Mucosa of gallbladder (tissue), 1 donor: Measurements from ENCODE around the gene NUFIP2. TPM values are rescaled to one million over a fixed set of nuclear protein-coding genes. Genes with fewer than 3 reads are reported as not detected.
"Not testable (repeated sequence)": the region's sequence is repeated elsewhere in the genome, so short reads cannot be mapped to it uniquely, and the experiment has no call there.

Source experiments
- DNase-seq: peaks from one replicate; pipeline ENCODE4 v3.0.0-alpha.2; 2020; ENCODE audit warnings: low spot score
- total RNA-seq: library from RNA; stranded (reverse); gene quantifications from one replicate; pipeline ENCODE4 v1.2.1, GENCODE V29; 2021
- donor health status: DM: no; HTN: no; CAD: no.

Gene NUFIP2
- total RNA-seq, 1 donor from 2014 or later: 39.9 TPM

DNA sequence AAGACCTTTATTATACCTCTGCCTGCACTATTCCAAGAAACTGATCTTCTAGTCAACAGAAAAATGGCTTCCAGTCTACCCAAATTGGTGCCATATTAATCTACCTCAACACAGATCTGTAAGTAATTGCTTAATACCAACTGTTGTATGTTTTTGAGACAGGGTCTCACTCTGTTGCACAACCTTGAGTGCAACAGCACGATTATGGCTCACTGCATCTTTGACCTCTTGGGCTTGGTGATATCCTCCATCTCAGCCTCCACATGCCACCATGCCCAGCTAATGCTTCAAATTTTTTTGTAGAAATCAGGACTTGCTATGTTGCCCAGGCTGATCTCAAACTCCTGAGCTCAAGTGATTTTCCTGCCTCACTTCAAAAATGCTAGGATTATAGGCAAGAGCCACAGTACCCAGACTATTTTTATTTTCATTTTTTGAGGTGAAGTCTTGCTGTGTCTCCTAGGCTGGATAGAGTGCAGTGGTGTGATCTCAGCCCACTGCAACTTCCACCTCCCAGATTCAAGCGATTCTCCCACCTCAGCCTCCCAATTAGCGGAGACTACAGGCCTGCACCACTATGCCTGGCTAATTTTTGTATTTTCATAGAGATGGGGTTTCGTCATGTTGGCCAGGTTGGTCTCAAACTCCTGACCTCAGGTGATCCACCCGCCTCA, 14.4 kb downstream of the NUFIP2 start:
- no peak for DNase-seq

GRCh38 chr17:29278692-29279091, 15.3 kb downstream of the NUFIP2 start:
- DNase-seq: no peak

- DNase-seq: no peak
Measured at GRCh38 chr17:29273924-29274323, 20.0 kb downstream of the NUFIP2 start.

DNA sequence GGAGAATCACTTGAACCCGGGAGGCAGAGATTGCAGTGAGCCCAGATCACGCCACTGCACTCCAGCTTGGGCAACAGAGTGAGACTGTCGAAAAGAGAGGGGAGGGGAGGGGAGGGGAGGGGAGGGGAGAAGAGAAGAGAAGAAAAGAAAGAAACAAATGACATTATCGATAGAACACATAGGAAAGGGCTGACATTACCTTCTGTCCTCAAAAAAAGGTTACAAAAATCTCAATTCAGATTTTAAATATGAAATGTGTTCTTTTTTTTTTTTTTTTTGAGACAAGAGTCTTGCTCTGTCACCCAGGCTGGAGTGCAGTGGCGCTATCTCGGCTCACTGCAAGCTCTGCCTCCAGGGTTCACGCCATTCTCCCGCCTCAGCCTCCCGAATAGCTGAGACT, 22.0 kb downstream of the NUFIP2 start:
- not testable (repeated sequence) for DNase-seq

DNA sequence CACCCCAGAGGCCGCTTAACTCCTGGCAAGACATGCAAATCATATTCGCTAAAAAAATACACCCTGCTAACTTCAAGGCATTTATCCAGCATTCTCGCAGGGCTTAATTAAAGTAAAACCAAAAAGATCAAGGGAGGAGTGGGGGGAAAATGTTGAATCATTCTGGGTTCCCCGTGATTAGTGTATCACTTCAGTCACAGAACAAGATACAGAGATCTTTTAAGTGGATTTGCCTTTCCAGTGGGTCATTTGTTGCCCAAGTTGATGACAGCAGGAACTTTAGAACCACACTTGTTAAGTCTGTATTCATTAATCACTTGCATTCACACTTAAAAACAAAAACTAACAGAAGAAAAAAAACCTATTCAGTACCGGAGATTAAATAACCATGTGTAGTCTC, 30.0 kb downstream of the NUFIP2 start:
- no peak for DNase-seq

GRCh38 chr17:29257756-29258155, 36.2 kb downstream of the NUFIP2 start:
- no peak for DNase-seq

- DNase-seq: no peak
Measured at GRCh38 chr17:29256735-29257466, 37.0 kb downstream of the NUFIP2 start.

DNA sequence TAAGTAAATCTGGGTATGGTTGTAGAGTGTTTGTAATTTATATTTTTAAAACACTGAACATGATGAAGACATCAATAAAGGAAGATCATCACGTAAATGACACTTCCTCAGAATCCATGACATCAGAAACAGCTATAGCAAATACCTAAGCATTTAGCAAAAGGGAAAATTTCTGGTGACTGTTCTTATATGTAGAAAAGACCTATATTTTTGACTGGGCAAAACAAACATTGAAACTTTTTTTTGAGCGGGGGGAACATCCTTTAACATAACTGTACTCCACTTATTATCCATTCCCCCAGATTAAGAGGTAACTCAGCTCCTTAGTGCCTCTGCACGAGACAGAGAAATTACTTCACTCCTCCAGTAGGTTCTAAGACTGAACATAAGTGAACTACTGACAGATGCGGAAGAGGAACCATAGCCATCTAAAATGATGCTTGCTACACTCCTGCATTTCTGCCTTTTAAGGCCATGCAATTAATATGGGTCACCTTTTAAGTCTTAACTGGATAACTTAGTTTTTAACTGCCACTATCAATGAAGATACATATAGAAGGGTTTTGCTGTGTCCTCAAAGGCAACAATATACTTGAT, 37.9 kb downstream of the NUFIP2 start:
- DNase-seq: no peak

DNA sequence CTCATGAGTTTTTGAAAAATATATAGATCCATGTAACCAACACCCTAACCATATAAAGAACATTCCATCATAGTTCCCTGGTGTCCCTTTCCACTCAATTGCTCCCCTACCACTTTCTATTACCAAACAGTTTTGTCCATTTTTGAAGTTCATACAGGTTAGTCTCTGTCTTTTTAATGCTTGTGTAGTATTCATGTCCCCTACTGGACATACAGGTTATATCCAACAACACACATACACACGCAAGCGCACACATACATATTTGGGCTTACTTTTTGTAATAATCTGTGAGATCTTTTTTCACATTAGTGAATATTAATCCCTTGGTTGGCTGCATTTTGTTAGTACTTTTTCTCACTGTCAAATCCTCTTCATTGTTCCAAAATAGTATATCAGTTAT, 40.9 kb downstream of the NUFIP2 start:
- DNase-seq: no peak

DNA sequence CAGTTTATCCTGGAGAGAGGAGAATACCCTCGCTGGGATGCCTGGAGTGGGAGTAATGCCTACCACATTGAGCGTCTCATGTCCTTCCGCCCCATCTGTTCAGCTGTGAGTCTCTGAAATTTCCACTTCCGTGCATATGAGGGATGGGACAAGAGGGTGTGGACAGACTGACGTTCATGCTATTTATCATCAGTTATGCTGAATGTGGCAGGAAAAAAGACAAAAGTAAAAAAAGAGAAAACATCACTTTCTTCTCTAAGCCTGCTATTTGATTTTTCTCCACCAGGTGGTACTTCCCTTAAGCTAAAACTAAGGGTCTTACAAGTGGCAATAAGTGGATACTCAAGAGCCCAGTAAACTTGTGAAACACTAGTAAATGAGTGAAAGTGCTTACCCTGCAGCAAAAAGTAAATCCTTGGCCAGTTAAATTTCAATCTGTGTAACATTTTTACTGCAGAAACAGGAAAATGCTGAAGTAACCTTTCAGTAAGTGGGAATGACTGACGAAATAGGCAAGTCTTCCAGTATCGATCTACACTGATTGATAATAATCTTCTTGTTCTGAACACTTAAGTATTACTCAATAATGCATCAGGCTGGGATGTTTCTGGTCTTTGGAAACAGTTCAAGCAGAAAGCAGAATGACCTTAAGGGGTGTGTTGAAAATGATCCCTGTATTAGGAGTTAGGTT, 41.7 kb downstream of the NUFIP2 start:
- no peak for DNase-seq

GRCh38 chr17:29251184-29251583, 42.8 kb downstream of the NUFIP2 start:
- DNase-seq: no peak

- no peak for DNase-seq
Measured at GRCh38 chr17:29250666-29251065, 43.3 kb downstream of the NUFIP2 start.

GRCh38 chr17:29248845-29249244, 45.1 kb downstream of the NUFIP2 start:
- no peak for DNase-seq

GRCh38 chr17:29247219-29247618, 46.7 kb downstream of the NUFIP2 start:
- no peak for DNase-seq

DNA sequence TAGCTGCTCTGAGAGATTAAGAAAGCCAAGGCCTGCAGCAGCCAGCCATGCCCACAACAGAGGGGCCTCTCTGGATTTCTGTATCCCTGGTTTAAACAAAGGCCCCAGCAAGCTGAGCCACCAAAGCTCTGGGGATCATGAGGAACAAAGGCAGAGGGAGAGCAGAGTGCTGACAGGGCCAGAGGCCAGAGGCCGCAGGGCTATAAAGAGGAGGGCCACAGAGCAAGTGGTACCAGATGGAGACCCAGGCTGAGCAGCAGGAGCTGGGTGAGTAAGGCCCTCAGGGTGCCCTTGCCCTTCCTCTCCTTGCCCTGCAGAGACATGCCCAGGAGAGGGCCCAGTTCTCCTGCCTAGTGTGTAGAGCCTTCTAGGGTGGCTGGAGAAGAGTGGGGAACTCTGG, 47.3 kb downstream of the NUFIP2 start, which contains the start of gene CRYBA1:
Gene CRYBA1, plus strand, starts transcription at position 232 of the 400 bp plus-strand sequence. Its CDS starts 5 bp downstream, at position 237.
- DNase-seq: no peak

- no peak for DNase-seq
Measured at GRCh38 chr17:29245401-29245800, 48.5 kb downstream of the NUFIP2 start.

DNA sequence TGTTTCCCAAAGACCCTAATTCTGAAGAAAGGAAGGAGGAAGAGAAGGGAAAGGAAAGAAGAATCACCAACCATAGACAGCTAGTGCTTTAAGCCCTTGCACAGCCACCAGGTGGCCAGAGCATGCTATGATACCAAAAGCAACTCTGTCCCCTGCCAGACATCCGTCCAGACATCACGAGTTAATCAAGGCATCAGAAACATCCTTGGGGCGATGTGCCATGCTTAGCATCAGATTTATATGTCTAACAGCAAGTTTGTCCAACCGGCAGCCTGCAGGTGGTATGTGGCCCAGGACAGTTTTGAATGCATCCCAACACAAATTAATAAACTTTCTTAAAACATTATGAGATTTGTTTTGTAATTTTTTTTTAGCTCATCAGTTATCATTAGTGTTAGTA, 50.2 kb downstream of the NUFIP2 start:
- no peak for DNase-seq

DNA sequence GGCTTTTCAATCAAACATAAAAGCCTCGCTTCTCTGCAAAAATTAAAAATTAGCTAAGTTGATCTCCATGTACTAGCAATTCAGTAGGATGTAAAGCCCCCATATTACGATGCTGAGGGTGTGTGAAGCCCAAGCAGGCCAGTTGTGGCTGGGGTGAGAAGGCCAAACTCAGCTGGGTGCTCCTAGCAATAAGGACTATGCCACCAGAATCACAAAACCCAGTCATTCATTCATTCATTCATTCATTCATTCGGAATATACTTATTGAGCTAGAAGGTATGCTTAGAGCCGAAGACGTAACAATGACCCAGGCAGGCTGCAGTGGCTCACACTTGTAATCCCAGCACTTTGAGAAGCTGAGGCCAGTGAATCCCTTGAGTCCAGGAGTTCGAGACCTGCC, 51.2 kb downstream of the NUFIP2 start:
- DNase-seq: no peak

DNA sequence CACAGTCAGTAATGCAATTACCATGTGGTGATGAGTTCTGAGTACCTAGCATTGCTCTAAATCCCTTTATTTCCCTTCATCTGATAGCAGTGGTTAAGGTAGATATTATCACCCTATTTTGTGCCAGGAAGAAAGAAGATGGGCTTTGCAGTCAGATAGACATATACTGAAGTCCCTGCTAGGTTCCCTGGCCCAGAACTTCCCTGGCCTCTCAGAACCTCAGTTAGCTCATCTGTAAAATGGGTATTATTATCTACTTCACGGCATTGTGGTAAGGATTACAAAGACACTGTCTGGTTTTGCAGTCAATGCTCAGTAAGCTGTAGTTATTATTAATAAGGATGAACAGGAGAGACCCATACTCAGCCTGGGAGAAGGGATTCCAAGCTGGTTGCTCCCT, 51.9 kb downstream of the NUFIP2 start:
- DNase-seq: no peak

- DNase-seq: peak; percentile 14
Measured at GRCh38 chr17:29240968-29241963, 52.7 kb downstream of the NUFIP2 start.

DNA sequence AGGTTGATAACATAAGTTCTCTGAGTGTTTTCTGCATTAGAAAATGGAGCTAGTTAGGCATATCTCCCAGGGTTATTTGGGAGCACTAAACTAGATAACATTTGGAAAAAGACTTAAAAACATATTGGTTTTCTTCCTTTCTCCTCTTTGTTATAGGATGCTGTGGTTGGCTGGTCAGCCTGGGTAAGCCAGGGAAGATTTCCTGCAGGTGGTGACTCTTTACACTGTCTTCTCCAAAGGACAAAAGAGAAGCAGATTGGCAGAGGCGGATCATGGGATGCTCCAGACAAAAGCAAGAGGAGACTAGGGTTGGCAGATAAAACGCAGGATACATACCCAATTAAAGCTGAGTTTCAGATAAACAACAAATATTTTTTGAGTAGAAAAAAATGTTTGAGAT, 53.5 kb downstream of the NUFIP2 start:
- no peak for DNase-seq
